Muscle of leg (tissue), 11 donors: ENCODE results near the gene CBLN3. TPM values are rescaled to one million over a fixed set of nuclear protein-coding genes. Genes with fewer than 3 reads are reported as not detected.

Experiments used
- DNase-seq: peaks from one replicate; pipeline ENCODE4 v3.0.0; 2013
- H3K27ac ChIP-seq: one replicate; pipeline ENCODE4 v1.5.1; 2013; ENCODE audit warnings: mild to moderate bottlenecking, low read length, control low read depth
- H3K27me3 ChIP-seq: one replicate; pipeline ENCODE4 v1.6.1; 2013; ENCODE audit warnings: low read length; ENCODE audit not compliant: control insufficient read depth, insufficient read depth
- H3K36me3 ChIP-seq: one replicate; pipeline ENCODE4 v1.6.1; 2013; ENCODE audit warnings: low read length; ENCODE audit not compliant: control insufficient read depth, insufficient read depth
- H3K4me1 ChIP-seq: one replicate; pipeline ENCODE4 v1.6.1; 2013; ENCODE audit warnings: low read length; ENCODE audit not compliant: control insufficient read depth, insufficient read depth
- H3K4me3 ChIP-seq: one replicate; pipeline ENCODE4 v1.5.1; 2013; ENCODE audit warnings: low read length, control low read depth
- H3K9me3 ChIP-seq: replicated peaks from 2 replicates; pipeline ENCODE4 v1.6.1; 2013; ENCODE audit warnings: low read depth, low read length; ENCODE audit not compliant: control insufficient read depth
- whole genome bisulfite sequencing: methylation state at CpG from one replicate; pipeline ENCODE4 v1.1.5; 2013; ENCODE audit warnings: missing lambda C conversion rate; ENCODE audit not compliant: insufficient coverage; 5-methylcytosine and 5-hydroxymethylcytosine counted together
- polyA plus RNA-seq, 8 donors: library from polyadenylated mRNA; unstranded; fragments of 120-200 nt; gene quantifications; one replicate each; pipeline versions ENCODE4 v1.2.1 to v1.2.3, GENCODE V29; 2013; ENCODE audit warnings: inconsistent platforms in 1 of 8, low replicate concordance in 1 of 8; ENCODE audit not compliant: insufficient read length in 8 of 8, insufficient read depth in 1 of 8
- total RNA-seq: library from RNA; stranded (reverse); fragments of 120-200 nt; gene quantifications from one replicate; pipeline ENCODE4 v1.2.4, GENCODE V29; 2013

CBLN3 gene
- total and polyA plus RNA-seq, 9 donors, result 1.2 to 2.4 (median 1.7) TPM

DNA sequence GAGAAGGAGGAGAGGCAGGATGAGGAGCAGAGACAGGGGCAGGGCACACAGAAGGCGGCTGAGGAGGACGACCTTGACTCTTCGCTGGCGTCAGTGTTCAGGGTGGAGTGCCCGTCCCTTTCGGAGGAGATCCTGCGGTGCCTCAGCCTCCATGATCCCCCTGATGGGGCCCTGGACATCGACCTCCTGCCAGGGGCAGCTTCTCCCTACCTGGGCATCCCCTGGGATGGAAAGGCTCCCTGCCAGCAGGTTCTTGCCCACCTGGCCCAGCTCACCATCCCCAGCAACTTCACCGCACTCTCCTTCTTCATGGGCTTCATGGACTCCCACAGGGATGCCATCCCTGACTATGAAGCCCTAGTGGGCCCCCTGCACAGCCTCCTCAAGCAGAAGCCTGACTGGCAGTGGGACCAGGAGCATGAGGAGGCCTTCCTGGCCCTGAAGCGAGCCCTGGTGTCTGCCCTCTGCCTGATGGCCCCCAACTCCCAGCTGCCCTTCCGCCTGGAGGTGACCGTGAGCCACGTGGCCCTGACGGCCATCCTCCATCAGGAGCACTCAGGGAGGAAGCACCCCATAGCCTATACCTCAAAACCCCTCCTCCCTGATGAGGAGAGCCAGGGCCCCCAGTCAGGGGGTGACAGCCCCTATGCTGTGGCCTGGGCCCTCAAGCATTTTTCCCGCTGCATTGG lies 14.6 kb downstream of the CBLN3 start:
- Histone ChIP-seq H3K4me1 (peaks cover 9% of the 10 kb centered on the region), H3K27ac (no peak overlapping the region), H3K27me3 (no peaks in the 10 kb centered on the region), H3K36me3 (peaks cover 46% of the 10 kb centered on the region), H3K4me3 (no peak overlapping the region), H3K9me3 (no peaks in the 10 kb centered on the region)
- no peak for DNase-seq
- 91% methylated on average over 15 of the region's 15 CpGs for WGBS

GRCh38 chr14:24414077-24414476 lies 15.4 kb downstream of the CBLN3 start:
- no peak overlapping the region for H3K27ac ChIP-seq
- H3K36me3 ChIP-seq, result peaks cover 54% of the 10 kb centered on the region
- no peaks in the 10 kb centered on the region for H3K27me3 ChIP-seq
- WGBS, result no CpG with 5 or more reads among the region's 1 CpG
- H3K9me3 ChIP-seq, result no peaks in the 10 kb centered on the region
- H3K4me1 ChIP-seq, result peaks cover 16% of the 10 kb centered on the region
- no peak overlapping the region for H3K4me3 ChIP-seq
- DNase-seq, result no peak

- WGBS, result 61% methylated on average over 11 of the region's 16 CpGs
These were observed 17.8 kb downstream of the CBLN3 start for GRCh38 chr14:24411443-24412389.

DNA sequence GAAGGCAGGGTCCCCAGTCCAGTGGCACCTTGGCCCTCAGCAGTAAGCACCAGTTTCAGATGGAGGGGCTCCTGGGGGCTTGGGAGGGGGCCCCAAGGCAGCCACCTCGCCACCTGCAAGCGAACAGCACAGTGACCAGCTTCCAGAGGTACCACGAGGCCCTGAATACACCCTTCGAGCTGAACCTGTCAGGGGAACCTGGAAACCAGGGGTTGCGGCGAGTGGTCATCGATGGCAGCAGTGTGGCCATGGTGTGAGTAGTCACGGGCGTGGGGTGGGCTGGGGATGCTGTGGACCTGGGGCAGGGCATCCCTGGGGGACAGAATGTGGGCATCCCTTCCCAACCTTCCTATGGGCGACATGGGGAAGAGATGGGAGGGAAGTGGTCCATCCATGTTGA lies 19.5 kb downstream of the CBLN3 start:
- Histone ChIP-seq H3K4me1 (peaks cover 17% of the 10 kb centered on the region), H3K36me3 (peaks cover 68% of the 10 kb centered on the region), H3K27ac (no peak overlapping the region), H3K4me3 (no peak overlapping the region), H3K27me3 (no peaks in the 10 kb centered on the region), H3K9me3 (no peaks in the 10 kb centered on the region)
- WGBS, result 92% methylated on average over 10 of the region's 10 CpGs
- DNase-seq, result no peak

More at GRCh38 chr14:24411443-24412389, 17.8 kb downstream of the CBLN3 start:
- Histone ChIP-seq H3K4me1 (peaks cover 17% of the 10 kb centered on the region), H3K27me3 (no peaks in the 10 kb centered on the region), H3K9me3 (no peaks in the 10 kb centered on the region), H3K36me3 (peaks cover 72% of the 10 kb centered on the region), H3K27ac (no peak overlapping the region), H3K4me3 (no peak overlapping the region)
- DNase-seq, result peak; percentile 65

DNA sequence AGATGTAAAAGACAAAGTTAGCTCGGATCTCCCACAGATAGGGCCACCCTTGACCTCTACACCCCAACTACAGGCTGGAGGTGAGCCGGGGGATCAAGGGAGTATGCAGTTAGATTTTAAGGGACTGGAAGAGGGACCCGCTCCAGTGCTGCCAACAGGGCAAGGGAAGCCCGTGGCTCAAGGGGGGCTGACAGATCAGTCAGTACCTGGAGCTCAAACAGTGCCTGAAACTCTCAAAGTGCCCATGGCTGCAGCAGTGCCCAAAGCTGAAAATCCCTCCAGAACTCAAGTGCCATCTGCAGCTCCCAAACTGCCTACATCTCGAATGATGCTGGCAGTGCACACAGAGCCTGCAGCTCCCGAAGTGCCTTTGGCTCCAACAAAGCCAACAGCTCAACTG lies 20.3 kb downstream of the CBLN3 start:
- Histone ChIP-seq H3K4me1 (peaks cover 22% of the 10 kb centered on the region), H3K4me3 (no peak overlapping the region), H3K27me3 (no peaks in the 10 kb centered on the region), H3K27ac (no peak overlapping the region), H3K36me3 (peaks cover 61% of the 10 kb centered on the region), H3K9me3 (no peaks in the 10 kb centered on the region)
- WGBS, result 60% methylated on average over 4 of the region's 6 CpGs
- no peak for DNase-seq

DNA sequence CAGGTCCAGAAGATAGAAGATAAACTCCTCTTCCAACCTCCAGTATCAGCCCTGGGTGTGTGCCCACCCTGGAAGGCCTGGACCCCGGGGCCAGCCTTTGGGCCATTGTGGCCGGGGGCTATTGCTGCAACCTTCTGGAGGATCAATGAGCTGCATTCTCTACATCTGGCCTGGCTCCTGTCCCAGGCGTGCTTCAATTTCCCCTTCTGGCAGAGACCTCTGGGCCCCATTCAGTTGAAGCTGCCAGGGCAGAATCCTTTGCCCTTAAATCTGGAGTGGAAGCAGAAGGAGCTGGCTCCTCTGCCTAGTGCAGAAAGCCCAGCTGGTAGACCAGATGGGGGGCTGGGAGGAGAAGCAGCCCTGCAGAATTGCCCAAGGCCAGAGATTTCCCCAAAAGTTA lies 20.7 kb downstream of the CBLN3 start:
- H3K4me3 ChIP-seq, result no peak overlapping the region
- H3K9me3 ChIP-seq, result no peaks in the 10 kb centered on the region
- H3K27me3 ChIP-seq, result no peaks in the 10 kb centered on the region
- DNase-seq, result peak; percentile 53
- 27% methylated on average over 3 of the region's 3 CpGs for WGBS
- H3K27ac ChIP-seq, result no peak overlapping the region
- H3K36me3 ChIP-seq, result peaks cover 57% of the 10 kb centered on the region
- H3K4me1 ChIP-seq, result peaks cover 24% of the 10 kb centered on the region

DNA sequence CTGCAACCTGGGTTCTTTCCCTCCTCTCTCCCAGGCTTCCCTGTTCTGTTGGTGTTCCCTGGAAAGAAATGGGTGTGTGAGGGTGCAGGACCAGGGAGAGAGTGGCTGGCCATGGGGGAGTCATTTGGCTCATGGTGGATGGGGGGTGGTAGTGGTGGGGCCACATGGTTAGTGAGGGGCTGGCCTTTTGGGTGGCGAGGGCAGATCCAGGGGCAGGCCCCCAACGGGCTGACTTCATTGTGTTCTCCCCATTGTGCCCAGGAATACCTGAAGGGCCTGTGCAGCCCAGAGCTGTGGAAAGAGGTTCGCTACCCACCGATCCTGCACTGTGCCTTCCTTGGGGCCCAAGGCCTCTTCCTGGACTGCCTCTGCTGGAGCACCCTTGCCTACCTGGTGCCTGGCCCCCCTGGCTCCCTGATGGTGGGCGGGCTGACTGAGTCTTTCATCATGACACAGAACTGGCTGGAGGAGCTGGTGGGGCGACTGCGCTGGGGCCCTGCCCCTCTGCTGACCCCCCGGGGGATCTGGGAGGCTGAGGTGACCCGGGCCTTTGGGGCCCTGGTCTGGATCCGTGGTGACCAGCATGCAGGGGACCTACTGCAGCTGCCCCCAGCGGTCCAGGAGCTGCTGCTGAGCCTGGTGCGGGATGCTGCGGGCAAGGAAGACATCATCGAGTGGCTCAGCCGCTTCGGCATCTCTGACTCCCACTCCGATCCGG lies 21.7 kb downstream of the CBLN3 start:
- H3K9me3 ChIP-seq, result no peaks in the 10 kb centered on the region
- H3K4me1 ChIP-seq, result peaks cover 31% of the 10 kb centered on the region
- H3K27me3 ChIP-seq, result no peaks in the 10 kb centered on the region
- WGBS, result 89% methylated on average over 18 of the region's 18 CpGs
- no peak overlapping the region for H3K4me3 ChIP-seq
- no peak for DNase-seq
- H3K36me3 ChIP-seq, result peaks cover 48% of the 10 kb centered on the region
- no peak overlapping the region for H3K27ac ChIP-seq

DNA sequence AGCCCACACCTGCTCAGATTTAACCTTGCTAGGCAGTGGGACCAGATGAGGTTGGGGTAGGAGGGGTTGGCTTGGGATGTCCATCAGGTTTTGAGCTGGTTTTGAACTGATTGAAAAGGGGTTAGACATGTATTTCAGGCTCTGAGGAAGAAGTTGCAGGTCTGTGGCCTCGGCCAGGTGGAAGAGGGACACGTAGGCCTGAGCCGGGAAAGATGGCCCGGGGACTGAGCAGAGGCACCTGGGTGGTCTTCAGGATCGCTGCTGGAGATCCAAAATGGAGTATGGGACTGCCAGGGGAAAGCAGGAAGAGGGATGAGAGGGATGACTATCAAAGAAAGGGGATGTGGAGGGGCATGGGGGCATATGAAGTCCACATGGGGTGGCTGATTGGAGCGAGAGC lies 23.1 kb downstream of the CBLN3 start:
- 85% methylated on average over 5 of the region's 6 CpGs for WGBS

GRCh38 chr14:24404814-24405213 lies 24.7 kb downstream of the CBLN3 start:
- Histone ChIP-seq H3K27me3 (no peaks in the 10 kb centered on the region), H3K9me3 (no peaks in the 10 kb centered on the region), H3K4me1 (peaks cover 55% of the 10 kb centered on the region), H3K4me3 (no peak overlapping the region), H3K27ac (no peak overlapping the region), H3K36me3 (peaks cover 27% of the 10 kb centered on the region)
- no peak for DNase-seq
- no CpG with 5 or more reads among the region's 4 CpGs for WGBS

More for the DNA sequence above, 23.1 kb downstream of the CBLN3 start:
- Histone ChIP-seq H3K36me3 (peaks cover 42% of the 10 kb centered on the region), H3K27me3 (no peaks in the 10 kb centered on the region), H3K4me3 (no peak overlapping the region), H3K27ac (no peak overlapping the region), H3K4me1 (peaks cover 43% of the 10 kb centered on the region), H3K9me3 (no peaks in the 10 kb centered on the region)
- DNase-seq, result no peak
